H1 (cell line): ENCODE measurements around the gene TK2. TPM values are rescaled to one million over a fixed set of nuclear protein-coding genes. Genes with fewer than 3 reads are reported as not detected.
A peak's percentile ranks its signal among the peaks of the same experiment; 100 is the strongest.

Experiments
- EP300 ChIP-seq, 2 experiments: IDR thresholded peaks; 1 replicate in 1 of 2; 2 replicates in 1 of 2; pipeline ENCODE4 v1.6.1; 2011 to 2012; ENCODE audit warnings: low read depth in 2 of 2, low read length in 2 of 2, mild to moderate bottlenecking in 2 of 2, borderline replicate concordance in 1 of 2, inconsistent platforms in 1 of 2, moderate library complexity in 1 of 2
- KDM4A ChIP-seq: IDR thresholded peaks from one replicate; pipeline ENCODE4 v1.7.1; 2012; ENCODE audit warnings: low read depth, mild to moderate bottlenecking, moderate library complexity, low read length, inconsistent platforms; ENCODE audit not compliant: severe bottlenecking
- KDM5A ChIP-seq: fragments of 200-600 bp; IDR thresholded peaks from 2 replicates; pipeline ENCODE4 v1.7.1; 2012; ENCODE audit warnings: mild to moderate bottlenecking, low read length, inconsistent platforms, mixed read lengths
- NANOG ChIP-seq: IDR thresholded peaks from 2 replicates; pipeline ENCODE4 v1.6.1; 2011; ENCODE audit warnings: low read length, low read depth, mild to moderate bottlenecking, inconsistent platforms; ENCODE audit not compliant: insufficient read depth, poor library complexity, severe bottlenecking
- NRF1 ChIP-seq: IDR thresholded peaks from 2 replicates; pipeline ENCODE4 v1.6.1; 2011; ENCODE audit warnings: mild to moderate bottlenecking, low read depth, low read length, improper control_type of control experiment
- POU5F1 ChIP-seq: IDR thresholded peaks from 2 replicates; pipeline ENCODE4 v1.6.1; 2011; ENCODE audit warnings: low read depth, mild to moderate bottlenecking, low read length, moderate library complexity
- RBBP5 ChIP-seq: IDR thresholded peaks from 2 replicates; pipeline ENCODE4 v1.7.1; 2012; ENCODE audit warnings: low read depth, mild to moderate bottlenecking, inconsistent platforms, low read length, moderate library complexity, borderline replicate concordance
- RNF2 ChIP-seq: fragments of 200-900, 300-1000 bp; sonication (generic); IDR thresholded peaks from 2 replicates; pipeline ENCODE4 v1.7.1; 2016; ENCODE audit warnings: borderline replicate concordance, low read depth, mild to moderate bottlenecking, antibody characterized with exemption, low read length; ENCODE audit not compliant: poor library complexity, severe bottlenecking; ENCODE audit errors: missing control alignments
- RXRA ChIP-seq: IDR thresholded peaks from 2 replicates; pipeline ENCODE4 v1.6.1; 2011; ENCODE audit warnings: low read depth, mild to moderate bottlenecking, low read length, moderate library complexity; ENCODE audit not compliant: insufficient read depth
- SAP30 ChIP-seq: fragments of 300-600 bp; sonication (generic); IDR thresholded peaks from 2 replicates; pipeline ENCODE4 v1.7.1; 2012; ENCODE audit warnings: low read length, moderate library complexity, mild to moderate bottlenecking, inconsistent platforms; ENCODE audit not compliant: insufficient read depth, insufficient replicate concordance
- SP1 ChIP-seq: IDR thresholded peaks from 2 replicates; pipeline ENCODE4 v1.6.1; 2011; ENCODE audit warnings: low read depth, low read length
- SP2 ChIP-seq: IDR thresholded peaks from 2 replicates; pipeline ENCODE4 v1.6.1; 2012; ENCODE audit warnings: mild to moderate bottlenecking, low read length, inconsistent platforms
- SP4 ChIP-seq: IDR thresholded peaks from 2 replicates; pipeline ENCODE4 v1.6.1; 2012; ENCODE audit warnings: low read length, inconsistent platforms
- SUZ12 ChIP-seq: fragments of 200-600 bp; sonication (generic); IDR thresholded peaks from 2 replicates; pipeline ENCODE4 v1.6.1; 2012; ENCODE audit warnings: mild to moderate bottlenecking, inconsistent platforms, low read length, moderate library complexity, mixed read lengths
- TCF12 ChIP-seq: IDR thresholded peaks from 2 replicates; pipeline ENCODE4 v1.6.1; 2011; ENCODE audit warnings: low read depth, mild to moderate bottlenecking, low read length
- TEAD4 ChIP-seq: IDR thresholded peaks from 2 replicates; pipeline ENCODE4 v1.6.1; 2012; ENCODE audit warnings: low read depth, low read length, inconsistent platforms, mixed read lengths
- polyA plus RNA-seq, 7 experiments: library from polyadenylated mRNA; depleted of rRNA in 3 of 7; stranded (reverse) in 5 of 7; unstranded in 2 of 7; fragments of >200 nt in 5 of 7; fragments of 200-250 nt in 2 of 7; gene quantifications; 1 replicate in 5 of 7; 2 replicates in 1 of 7; 4 replicates in 1 of 7; pipeline versions ENCODE4 v1.2.1 to v1.2.3, GENCODE V29; 2011 to 2013; ENCODE audit warnings: missing spikeins in 2 of 7, mixed read lengths in 2 of 7
- total RNA-seq: library from RNA; stranded (reverse); fragmentation: NEBNext Ultra II Directional; extraction: Animal tissue kit (Norgen Biotek cat#: 25700); gene quantifications from 2 replicates; pipeline ENCODE4 v1.2.1, GENCODE V29; 2021
- TF ChIP-seq, protein P1 (sequence below): IDR thresholded peaks from 2 replicates; pipeline ENCODE4 v1.6.1; 2011; ENCODE audit warnings: low read length, improper control_type of control experiment
- TF ChIP-seq, protein P2 (sequence below): IDR thresholded peaks from 2 replicates; pipeline ENCODE4 v1.6.1; 2012; ENCODE audit warnings: inconsistent platforms
- TF ChIP-seq, protein P3 (sequence below): IDR thresholded peaks from 2 replicates; pipeline ENCODE4 v1.6.1; 2012; ENCODE audit warnings: inconsistent platforms
- TF ChIP-seq, protein P4 (sequence below): IDR thresholded peaks from 2 replicates; pipeline ENCODE4 v1.6.1; 2012; ENCODE audit warnings: low read length, inconsistent platforms

Gene TK2
- total and polyA plus RNA-seq, 2 of the 8 experiments (the other 6 are each of a cell fraction or from before 2014, with no cell fraction given), result 2.7 to 3.6 TPM

DNA sequence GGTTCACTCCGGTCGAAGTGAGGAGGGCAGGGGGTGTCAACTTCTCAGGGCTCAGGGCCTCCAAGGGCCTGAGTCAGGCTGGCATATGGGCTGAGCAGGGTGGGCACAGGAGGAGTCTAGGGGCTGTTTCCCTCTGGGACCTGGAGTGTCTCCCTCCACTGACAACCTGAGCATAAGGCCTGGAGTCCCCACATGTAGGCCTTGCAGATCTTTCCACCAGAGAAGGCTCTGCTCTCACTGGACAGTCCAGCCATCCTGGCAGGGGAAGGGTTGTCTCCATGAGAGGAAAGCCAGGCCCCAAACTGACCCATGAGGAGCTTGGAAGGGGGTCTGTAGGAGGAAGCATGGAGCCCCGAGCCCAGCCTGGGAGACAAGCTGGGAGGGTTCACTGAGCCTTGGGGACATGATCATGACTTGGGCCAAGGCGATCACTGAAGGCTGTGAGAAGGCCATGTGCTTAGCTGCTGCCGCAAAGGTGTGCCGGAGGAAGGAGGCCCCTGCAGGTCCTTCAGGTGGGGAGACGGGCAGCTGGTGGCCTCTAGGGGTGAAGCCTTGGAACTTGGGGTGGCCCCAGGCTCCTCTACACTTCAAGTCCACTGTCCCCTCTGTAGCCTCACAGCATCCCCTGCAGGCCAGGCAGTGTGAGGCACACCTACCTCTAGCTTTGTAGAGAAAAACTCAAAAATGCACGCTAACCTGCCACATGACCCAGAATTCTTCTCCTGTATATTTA is 39.2 kb upstream of the TK2 start (continued):
- TF ChIP-seq EP300 (IDR thresholded peaks at IDR 0.05; ENCODE audit: borderline replicate concordance in 1 of 2, low read depth in 2 of 2, low read length in 2 of 2) (no peak), RBBP5 (no peak), SP4 (no peak), SUZ12 (no peak), SP2 (no peak), NRF1 (no peak), NANOG (no peak), TEAD4 (peak; percentile 15; the same call in 1 of the 2 replicates), SP1 (no peak), RXRA (no peak), SAP30 (no peak), KDM5A (no peak), KDM4A (no peak), RNF2 (no peak), TCF12 (no peak), POU5F1 (no peak)
- TF ChIP-seq, protein P1, sequence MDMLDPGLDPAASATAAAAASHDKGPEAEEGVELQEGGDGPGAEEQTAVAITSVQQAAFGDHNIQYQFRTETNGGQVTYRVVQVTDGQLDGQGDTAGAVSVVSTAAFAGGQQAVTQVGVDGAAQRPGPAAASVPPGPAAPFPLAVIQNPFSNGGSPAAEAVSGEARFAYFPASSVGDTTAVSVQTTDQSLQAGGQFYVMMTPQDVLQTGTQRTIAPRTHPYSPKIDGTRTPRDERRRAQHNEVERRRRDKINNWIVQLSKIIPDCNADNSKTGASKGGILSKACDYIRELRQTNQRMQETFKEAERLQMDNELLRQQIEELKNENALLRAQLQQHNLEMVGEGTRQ, result no peak
- TF ChIP-seq, protein P2, sequence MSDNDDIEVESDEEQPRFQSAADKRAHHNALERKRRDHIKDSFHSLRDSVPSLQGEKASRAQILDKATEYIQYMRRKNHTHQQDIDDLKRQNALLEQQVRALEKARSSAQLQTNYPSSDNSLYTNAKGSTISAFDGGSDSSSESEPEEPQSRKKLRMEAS, result peak; percentile 81
- TF ChIP-seq, protein P3, sequence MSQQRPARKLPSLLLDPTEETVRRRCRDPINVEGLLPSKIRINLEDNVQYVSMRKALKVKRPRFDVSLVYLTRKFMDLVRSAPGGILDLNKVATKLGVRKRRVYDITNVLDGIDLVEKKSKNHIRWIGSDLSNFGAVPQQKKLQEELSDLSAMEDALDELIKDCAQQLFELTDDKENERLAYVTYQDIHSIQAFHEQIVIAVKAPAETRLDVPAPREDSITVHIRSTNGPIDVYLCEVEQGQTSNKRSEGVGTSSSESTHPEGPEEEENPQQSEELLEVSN, result peak; percentile 71
- TF ChIP-seq, protein P4, sequence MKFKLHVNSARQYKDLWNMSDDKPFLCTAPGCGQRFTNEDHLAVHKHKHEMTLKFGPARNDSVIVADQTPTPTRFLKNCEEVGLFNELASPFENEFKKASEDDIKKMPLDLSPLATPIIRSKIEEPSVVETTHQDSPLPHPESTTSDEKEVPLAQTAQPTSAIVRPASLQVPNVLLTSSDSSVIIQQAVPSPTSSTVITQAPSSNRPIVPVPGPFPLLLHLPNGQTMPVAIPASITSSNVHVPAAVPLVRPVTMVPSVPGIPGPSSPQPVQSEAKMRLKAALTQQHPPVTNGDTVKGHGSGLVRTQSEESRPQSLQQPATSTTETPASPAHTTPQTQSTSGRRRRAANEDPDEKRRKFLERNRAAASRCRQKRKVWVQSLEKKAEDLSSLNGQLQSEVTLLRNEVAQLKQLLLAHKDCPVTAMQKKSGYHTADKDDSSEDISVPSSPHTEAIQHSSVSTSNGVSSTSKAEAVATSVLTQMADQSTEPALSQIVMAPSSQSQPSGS, result no peak
